ENCODE measurements around the gene GPC6.

- TF ChIP-seq CTCF (IDR thresholded peaks at IDR 0.05) (no peak), EZH2 (IDR thresholded peaks at IDR 0.05) (no peak)
These were observed 527.0 kb downstream of the GPC6 start for GRCh38 chr13:93753639-93754038.

Measured in neural progenitor cell (in vitro differentiated cells).